NCI-H748 treated with DMSO at 0.1 percent for 48 hours (cell line): ENCODE data around the gene FAM170B.

Experiments
- DNase-seq: peaks from one replicate; lab custom pipeline; 2025; lab: John Stamatoyannopoulos, UW

FAM170B gene

GRCh38 chr10:49152037-49152436, 18.2 kb upstream of the FAM170B start:
- DNase-seq, result no peak

GRCh38 chr10:49151481-49151880, 17.7 kb upstream of the FAM170B start:
- no peak for DNase-seq

GRCh38 chr10:49151025-49151445, 17.2 kb upstream of the FAM170B start:
- no peak for DNase-seq

DNA sequence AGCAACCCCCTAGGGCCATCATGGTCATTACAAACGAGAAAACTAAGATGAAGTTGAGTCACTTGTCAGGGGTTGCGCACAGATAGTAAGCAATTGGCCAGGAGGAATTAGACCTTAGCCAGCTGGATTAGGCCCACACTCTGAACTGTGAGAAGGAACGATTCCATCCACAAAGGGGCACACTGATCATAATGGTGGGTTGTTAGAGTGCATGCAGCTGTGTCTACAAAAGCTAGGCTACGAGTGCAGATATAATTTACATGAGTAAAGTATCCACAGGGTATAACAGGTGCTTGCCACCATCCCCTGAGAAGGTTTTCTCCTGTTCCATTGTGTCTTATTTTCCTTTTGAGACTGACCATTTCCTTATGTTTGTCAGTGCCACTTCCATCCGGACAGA, 16.6 kb upstream of the FAM170B start:
- DNase-seq, result peak; percentile 52

- DNase-seq, result no peak
Measured at GRCh38 chr10:49149881-49150280, 16.1 kb upstream of the FAM170B start.

- DNase-seq, result no peak
Measured at GRCh38 chr10:49144058-49144720, 10.4 kb upstream of the FAM170B start.

- DNase-seq, result no peak
Measured at GRCh38 chr10:49143249-49143648, 9.4 kb upstream of the FAM170B start.

GRCh38 chr10:49141541-49142332, 7.9 kb upstream of the FAM170B start:
- no peak for DNase-seq

- no peak for DNase-seq
Measured at GRCh38 chr10:49140304-49141177, 6.7 kb upstream of the FAM170B start.

DNA sequence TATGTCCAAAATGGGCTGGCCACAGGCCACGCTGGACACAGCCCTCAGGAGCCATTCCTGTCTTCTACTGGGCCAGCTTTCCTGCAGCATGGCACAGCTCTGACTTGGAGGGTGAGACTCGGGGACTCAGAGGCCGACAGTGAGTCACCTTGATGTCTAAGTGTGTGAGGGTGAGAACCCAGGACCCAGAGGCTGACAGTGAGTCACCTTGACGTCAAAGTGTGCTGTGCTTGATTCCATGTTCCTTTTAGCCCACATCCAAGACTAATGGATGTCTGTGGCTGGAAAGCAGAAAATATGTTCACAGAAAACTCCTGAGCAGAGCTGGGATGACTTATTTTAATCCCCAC, 6.0 kb upstream of the FAM170B start:
- no peak for DNase-seq

DNA sequence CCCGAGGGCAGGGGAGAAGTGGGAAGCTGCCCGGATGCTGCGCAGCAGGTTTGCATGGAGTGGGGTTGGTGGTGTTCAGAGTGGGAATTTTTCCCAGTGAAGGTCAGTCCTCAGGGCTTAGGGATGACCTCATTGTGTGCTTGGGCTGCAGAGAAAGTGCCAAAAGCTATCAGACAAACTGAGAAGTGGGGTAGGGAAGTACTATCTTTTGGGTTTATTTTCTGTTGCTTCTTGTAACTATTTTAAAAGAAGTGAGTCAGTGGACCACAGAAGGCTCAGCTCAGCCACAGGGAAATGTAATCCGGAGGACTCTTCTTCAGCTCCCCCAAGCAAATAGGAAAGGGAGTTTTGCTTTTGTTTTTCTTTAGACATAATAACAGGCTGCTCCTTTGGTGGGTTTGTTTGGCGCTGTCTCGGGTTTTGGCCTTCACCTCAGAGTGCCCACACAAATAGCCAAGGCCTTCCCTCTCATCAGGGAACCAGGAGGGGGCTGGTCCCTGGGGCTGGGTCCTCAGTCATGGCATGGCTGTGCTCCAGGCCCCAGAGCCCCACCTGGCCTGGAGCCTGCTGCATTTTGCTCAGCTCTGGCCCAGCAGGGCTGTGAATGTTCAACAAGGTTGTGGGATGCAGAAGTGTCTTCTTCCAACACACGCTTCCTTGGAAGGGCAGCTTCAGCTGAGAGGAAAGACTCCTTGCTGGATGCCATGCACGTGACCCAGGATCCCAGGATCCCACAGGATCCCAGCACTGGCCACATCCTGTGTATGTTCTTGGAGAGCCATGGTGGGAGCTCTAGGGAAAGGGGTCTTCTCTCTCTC, 5.4 kb upstream of the FAM170B start:
- no peak for DNase-seq

DNA sequence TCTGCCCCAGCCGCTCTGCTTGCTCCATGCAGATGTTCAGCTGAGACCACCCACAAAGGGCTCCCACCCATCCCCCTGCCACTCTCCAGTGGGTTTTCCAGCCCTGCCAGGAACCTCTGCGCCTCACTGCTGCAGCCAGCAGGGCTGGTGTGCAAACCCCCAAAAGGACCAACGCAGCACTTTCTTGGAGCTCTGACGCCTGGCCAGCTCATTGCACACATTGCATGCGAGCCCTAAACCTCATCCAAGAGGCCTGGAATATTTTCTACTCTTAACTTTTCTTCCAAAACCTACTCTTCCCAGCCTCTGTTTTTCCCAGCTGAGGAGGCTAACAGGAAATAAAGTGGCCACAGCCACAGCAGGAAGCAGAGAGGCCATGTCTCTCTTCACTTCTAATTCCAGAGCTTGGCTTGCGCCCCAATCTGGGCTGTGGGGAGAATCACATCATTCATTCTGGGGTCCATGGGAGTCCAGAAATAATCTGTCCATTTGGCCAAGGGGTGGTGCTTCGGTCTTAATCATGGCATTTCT, 4.6 kb upstream of the FAM170B start:
- no peak for DNase-seq

DNA sequence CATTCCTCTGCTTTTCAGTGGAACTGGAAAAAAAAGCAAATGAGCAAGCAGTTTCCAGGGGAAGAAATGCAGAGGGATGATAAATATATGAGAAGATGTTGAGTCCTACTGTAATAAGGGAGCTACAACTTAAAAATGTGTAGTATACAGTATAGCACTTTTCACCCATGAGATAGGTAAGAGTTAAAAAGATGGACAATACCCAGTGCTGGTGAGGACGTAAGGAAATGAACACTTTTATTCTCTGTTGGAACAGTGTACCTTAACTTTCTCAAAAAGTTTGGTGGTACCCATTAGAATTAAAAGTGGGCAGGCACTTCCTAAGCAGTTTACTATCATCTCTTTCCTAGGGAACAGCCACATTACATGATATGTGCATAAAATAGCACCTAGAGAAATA, 2.7 kb upstream of the FAM170B start:
- DNase-seq, result no peak

DNA sequence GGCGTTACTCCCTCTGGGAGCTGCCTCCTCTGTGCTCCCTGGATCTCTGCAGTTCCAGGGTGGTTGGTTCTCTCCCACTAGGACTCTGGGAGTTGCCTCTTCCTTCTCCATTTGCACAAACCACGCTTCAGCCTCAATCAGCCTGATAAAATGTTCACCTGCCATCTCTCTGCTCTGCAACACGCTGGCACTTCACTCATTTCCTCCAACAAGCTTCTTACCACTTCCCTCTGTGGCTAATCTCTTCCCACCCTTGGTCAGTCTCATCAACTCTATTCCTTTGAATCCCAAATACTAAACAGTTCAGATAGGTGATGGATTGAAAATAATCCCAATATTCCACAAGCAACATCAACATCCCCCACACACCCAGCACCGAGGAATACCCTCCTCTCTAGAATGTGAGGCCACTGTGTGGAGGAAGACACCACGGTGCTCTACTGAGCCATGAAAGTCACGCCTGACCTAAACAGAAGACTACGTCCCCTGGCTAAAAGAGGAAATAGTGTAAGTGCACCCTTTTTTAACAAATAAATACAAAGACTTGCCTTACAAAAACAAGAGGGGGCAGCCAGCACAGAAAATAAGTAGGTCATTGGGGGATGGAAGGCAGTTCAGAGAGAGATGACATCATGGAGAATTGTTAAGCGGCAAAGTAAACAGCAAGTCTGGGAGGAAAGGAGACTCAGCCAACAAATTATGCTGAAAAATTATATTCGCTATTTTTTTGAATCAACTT, 1.9 kb upstream of the FAM170B start:
- no peak for DNase-seq

DNA sequence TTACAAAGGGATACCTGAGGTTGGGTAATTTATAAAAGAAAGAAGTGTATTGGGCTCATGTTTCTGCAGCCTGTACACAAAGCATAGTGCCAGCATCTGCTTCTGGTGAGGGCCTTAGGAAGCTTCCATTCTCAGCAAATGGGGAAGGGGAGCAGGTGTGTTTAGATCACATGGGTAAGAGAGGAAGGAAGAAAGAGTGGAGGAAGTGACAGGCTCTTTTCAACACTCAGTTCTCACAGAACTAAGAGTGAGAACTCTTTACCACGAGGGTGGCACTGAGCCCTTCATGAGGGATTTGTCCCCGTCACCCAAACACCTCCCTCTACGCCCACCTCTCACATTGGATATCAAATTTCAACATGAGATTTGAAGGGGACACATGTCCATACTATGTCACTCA, 506 bp upstream of the FAM170B start:
- no peak for DNase-seq

DNA sequence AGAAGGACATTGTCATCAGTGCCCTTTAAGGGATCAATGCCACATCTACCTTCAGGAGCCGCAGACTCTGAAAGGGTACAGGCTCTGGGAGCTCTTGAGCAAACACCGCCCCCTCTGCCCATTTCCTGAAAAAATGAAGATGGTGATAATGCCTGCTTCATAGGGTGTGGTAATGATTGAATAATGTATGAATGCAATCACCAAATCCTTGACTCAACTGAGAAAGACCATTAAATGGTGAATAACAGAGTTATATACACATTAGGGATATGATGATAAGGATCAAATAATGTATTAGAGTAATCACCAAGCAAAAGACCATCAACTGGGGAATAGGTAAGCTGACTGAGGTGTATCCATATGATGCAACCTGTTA, 1.5 kb downstream of the FAM170B start:
- no peak for DNase-seq

- no peak for DNase-seq
Measured at GRCh38 chr10:49131507-49132361, 2.1 kb downstream of the FAM170B start.

DNA sequence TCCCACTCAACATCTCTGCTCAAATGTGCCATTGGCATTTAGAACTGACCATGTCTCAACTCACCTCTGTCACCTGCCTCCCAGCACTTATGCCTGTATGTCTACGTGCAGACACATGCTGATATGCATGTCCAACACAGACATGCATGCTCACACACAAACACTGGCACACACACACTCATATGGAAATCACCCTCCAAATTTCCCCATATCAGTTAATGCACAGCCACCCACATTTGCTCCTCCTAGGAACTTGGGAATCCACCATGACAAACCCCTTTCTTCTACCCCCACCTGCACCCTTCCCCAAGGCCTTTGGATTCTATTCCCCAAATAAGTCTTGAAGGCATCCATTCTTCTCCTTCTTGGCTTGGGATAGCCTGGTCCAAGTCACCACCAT, 4.4 kb downstream of the FAM170B start:
- no peak for DNase-seq

- DNase-seq, result no peak
Measured at GRCh38 chr10:49128854-49129253, 5.0 kb downstream of the FAM170B start.
